B cell (primary cell): Measurements from ENCODE around the gene STX11. TPM values are rescaled to one million over a fixed set of nuclear protein-coding genes. Genes with fewer than 3 reads are reported as not detected.

Source experiments
- ATAC-seq: fragments of 200-7000 bp; cut with Tn5 transposase; one replicate; pipeline ENCODE4 v1.10.0; 2021; ENCODE audit warnings: low read depth, mild to moderate bottlenecking, moderate number of reproducible peaks, moderate library complexity
- CTCF ChIA-PET: fragments of 350-600 bp; sonication (Branson Sonifier 250); formaldehyde crosslinking; loops from one replicate; lab custom pipeline; 2021; ENCODE audit warnings: antibody characterized with exemption, inconsistent platforms; lab: Charles Lee
- POLR2A ChIA-PET: fragments of 350-600 bp; sonication (Branson Sonifier 250); formaldehyde crosslinking; loops from one replicate; lab custom pipeline; 2021; ENCODE audit warnings: antibody characterized with exemption; lab: Charles Lee
- DNase-seq: peaks from one replicate; pipeline ENCODE4 v3.0.0; 2013
- H2AFZ ChIP-seq: 2 replicates; pipeline ENCODE4 v1.6.1; 2012; ENCODE audit warnings: mild to moderate bottlenecking, low read depth, low read length; ENCODE audit not compliant: insufficient read depth, poor library complexity, severe bottlenecking
- H3K27ac ChIP-seq, 2 donors: 1 replicate in 1 of 2; 2 replicates in 1 of 2; pipeline ENCODE4 v1.5.1; 2012 to 2013; ENCODE audit warnings: low read length in 2 of 2, mild to moderate bottlenecking in 2 of 2, moderate library complexity in 1 of 2
- H3K27me3 ChIP-seq, 4 experiments: fragments of 200-600 bp in 1 of 4; sonication (generic) in 1 of 4; replicated peaks in 1 of 4; 1 replicate in 2 of 4; 2 replicates in 2 of 4; pipeline versions ENCODE4 v1.6.1 to v1.7.0; 2013 to 2016; ENCODE audit warnings: low read length in 3 of 4, mild to moderate bottlenecking in 2 of 4, mixed read lengths in 1 of 4, moderate library complexity in 1 of 4; ENCODE audit not compliant: insufficient read depth in 4 of 4, control insufficient read depth in 3 of 4; ENCODE audit errors: control extremely low read depth in 1 of 4
- H3K36me3 ChIP-seq, 2 experiments: replicated peaks in 1 of 2; 1 replicate in 1 of 2; 2 replicates in 1 of 2; pipeline versions ENCODE4 v1.6.1 to v1.7.1; 2013; ENCODE audit warnings: low read length in 1 of 2; ENCODE audit not compliant: insufficient read depth in 2 of 2, control insufficient read depth in 1 of 2; ENCODE audit errors: control extremely low read depth in 1 of 2, extremely low read depth in 1 of 2
- H3K4me1 ChIP-seq, 2 donors: fragments of 200-600 bp in 1 of 2; sonication (generic) in 1 of 2; 1 replicate in 1 of 2; 2 replicates in 1 of 2; pipeline versions ENCODE4 v1.5.1 to v1.6.1; 2013 to 2017; ENCODE audit warnings: low read length in 2 of 2; ENCODE audit not compliant: control insufficient read depth in 2 of 2, insufficient read depth in 2 of 2
- H3K4me2 ChIP-seq: replicated peaks from 2 replicates; pipeline ENCODE3; 2012; ENCODE audit warnings: mild to moderate bottlenecking, low read depth, low read length; ENCODE audit not compliant: poor library complexity, severe bottlenecking
- H3K4me3 ChIP-seq, 5 experiments: fragments of 200-600 bp in 1 of 5; sonication (generic) in 1 of 5; 1 replicate in 3 of 5; 2 replicates in 2 of 5; pipeline versions ENCODE4 v1.5.1 to v1.7.0; 2011 to 2016; ENCODE audit warnings: low read length in 4 of 5, mild to moderate bottlenecking in 4 of 5, low read depth in 2 of 5, control low read depth in 1 of 5, moderate library complexity in 1 of 5; ENCODE audit not compliant: insufficient read depth in 1 of 5; ENCODE audit errors: control extremely low read depth in 1 of 5, extremely low read depth in 1 of 5
- H3K79me2 ChIP-seq: fragments of 200-600 bp; sonication (generic); one replicate; pipeline ENCODE4 v1.6.0; 2016; ENCODE audit warnings: low read length; ENCODE audit not compliant: control insufficient read depth, insufficient read depth
- H3K9ac ChIP-seq: fragments of 200-600 bp; sonication (generic); 2 replicates; pipeline ENCODE4 v1.6.1; 2017; ENCODE audit warnings: mild to moderate bottlenecking, low read length, moderate library complexity
- H3K9me3 ChIP-seq, 3 donors: one replicate each; pipeline versions ENCODE4 v1.6.1 to v1.7.1; 2013; ENCODE audit warnings: low read length in 2 of 3; ENCODE audit not compliant: control insufficient read depth in 2 of 3, insufficient read depth in 1 of 3; ENCODE audit errors: control extremely low read depth in 1 of 3
- H4K20me1 ChIP-seq: 2 replicates; pipeline ENCODE4 v1.6.0; 2012; ENCODE audit warnings: mild to moderate bottlenecking, low read length; ENCODE audit not compliant: insufficient read depth, control insufficient read depth, poor library complexity, severe bottlenecking
- H3K27ac Mint-ChIP-seq: one replicate; pipeline ENCODE4 v1.8.0; 2021; ENCODE audit warnings: mixed read lengths
- H3K27me3 Mint-ChIP-seq: one replicate; pipeline ENCODE4 v1.8.0; 2021; ENCODE audit warnings: mixed read lengths
- H3K4me1 Mint-ChIP-seq: one replicate; pipeline ENCODE4 v1.8.0; 2021; ENCODE audit warnings: mixed read lengths
- H3K4me3 Mint-ChIP-seq: one replicate; pipeline ENCODE4 v1.8.0; 2021; ENCODE audit warnings: mixed read lengths
- H3K9me3 Mint-ChIP-seq: one replicate; pipeline ENCODE4 v1.8.0; 2022; ENCODE audit warnings: mixed read lengths; ENCODE audit not compliant: insufficient read depth
- CTCF ChIP-seq: fragments of 200-600 bp; IDR thresholded peaks from one replicate; pipeline ENCODE4 v1.8.0; 2022; ENCODE audit warnings: antibody characterized with exemption, mild to moderate bottlenecking
- EZH2 ChIP-seq: IDR thresholded peaks from 2 replicates; pipeline ENCODE4 v1.6.1; 2012; ENCODE audit warnings: borderline replicate concordance, low read depth, mild to moderate bottlenecking, moderate library complexity, low read length; ENCODE audit not compliant: insufficient read depth, poor library complexity, severe bottlenecking
- WGBS: methylation state at CpG from one replicate; pipeline ENCODE4 v1.1.5; 2013; ENCODE audit warnings: missing lambda C conversion rate; ENCODE audit not compliant: insufficient coverage; 5-methylcytosine and 5-hydroxymethylcytosine counted together
- intact Hi-C: fragments of 100-400 bp; cut with micrococcal nuclease; formaldehyde crosslinking; loops from one replicate; pipeline ENCODE4 v1.10.0; 2022
- polyA plus RNA-seq: library from polyadenylated mRNA; depleted of rRNA; stranded (reverse); fragments of >200 nt; gene quantifications from 2 replicates; pipeline ENCODE4 v1.2.3, GENCODE V29; 2012
- total RNA-seq, 2 donors: library from RNA; stranded (reverse); fragments of 120-200 nt in 1 of 2; gene quantifications; 1 replicate in 1 of 2; 2 replicates in 1 of 2; pipeline versions ENCODE4 v1.2.3 to v1.2.4, GENCODE V29; 2013 to 2022

Gene STX11
- total and polyA plus RNA-seq, 2 donors (not counting 1 experiment from before 2014, with no cell fraction given) = 10.3 to 14.6 TPM

- no peak overlapping the region for H3K27ac Mint-ChIP-seq
- no peak for TF ChIP-seq EZH2
- DNase-seq (no peak), ATAC-seq (no peak)
- no peak overlapping the region for H3K4me2 ChIP-seq
- WGBS = 100% methylated on average over 2 of the region's 4 CpGs
- no peak overlapping the region for H2AFZ ChIP-seq
- no peaks in the 10 kb centered on the region for H3K27me3 Mint-ChIP-seq
- H3K79me2 ChIP-seq = no peaks in the 10 kb centered on the region
- intact Hi-C loops = no loop called here
- no peaks in the 10 kb centered on the region for H3K36me3 ChIP-seq
- ChIA-PET POLR2A (no interaction called here), CTCF (no interaction called here)
- no peaks in the 10 kb centered on the region for H4K20me1 ChIP-seq
- no peak overlapping the region for H3K9ac ChIP-seq
- H3K9me3 ChIP-seq = no peaks in the 10 kb centered on the region
- H3K4me1 Mint-ChIP-seq = peaks cover 38% of the 10 kb centered on the region
- H3K27me3 ChIP-seq = no peaks in the 10 kb centered on the region
- H3K4me3 Mint-ChIP-seq = peak overlapping the region; percentile 44
- H3K27ac ChIP-seq = no peak overlapping the region
- peaks cover 9 to 15% of the 10 kb centered on the region in 2 donors for H3K4me1 ChIP-seq
- H3K9me3 Mint-ChIP-seq = no peaks in the 10 kb centered on the region
- no peak overlapping the region for H3K4me3 ChIP-seq
Measured at GRCh38 chr6:144148886-144149285, 1.4 kb upstream of the STX11 start.

GRCh38 chr6:144149558-144149893 lies 791 bp upstream of the STX11 start:
- ChIA-PET POLR2A (no interaction called here), CTCF (no interaction called here)
- Mint-ChIP-seq H3K9me3 (no peaks in the 10 kb centered on the region), H3K4me1 (peaks cover 42% of the 10 kb centered on the region), H3K27ac (peak overlapping the region; percentile 83), H3K4me3 (peak overlapping the region; percentile 87), H3K27me3 (no peaks in the 10 kb centered on the region)
- no peaks in the 10 kb centered on the region for H4K20me1 ChIP-seq
- peak overlapping the region; percentile 76 for H3K9ac ChIP-seq
- WGBS = 62% methylated on average over 9 of the region's 14 CpGs
- no peaks in the 10 kb centered on the region for H3K27me3 ChIP-seq
- no peak for TF ChIP-seq CTCF
- no peak for TF ChIP-seq EZH2
- peaks cover 9 to 15% of the 10 kb centered on the region in 2 donors for H3K4me1 ChIP-seq
- peak overlapping the region; percentile 95 for H3K4me2 ChIP-seq
- peak overlapping the region; percentile 16 to 85 (median 62) for H3K4me3 ChIP-seq
- peak overlapping the region in 1 of 2 donors; percentile 11 for H3K27ac ChIP-seq
- intact Hi-C loops = no loop called here
- ATAC-seq (no peak), DNase-seq (no peak)
- no peaks in the 10 kb centered on the region for H3K36me3 ChIP-seq
- H3K79me2 ChIP-seq = no peaks in the 10 kb centered on the region
- peak overlapping the region; percentile 92 for H2AFZ ChIP-seq
- H3K9me3 ChIP-seq = no peaks in the 10 kb centered on the region
